GM23338 (cell line): Measurements from ENCODE around the gene FIBP.

Experiments
- EZH2 ChIP-seq: fragments of 200-600 bp; sonication (generic); IDR thresholded peaks from one replicate; pipeline ENCODE4 v1.8.0; 2017; ENCODE audit warnings: antibody characterized with exemption, mild to moderate bottlenecking, low read depth; ENCODE audit not compliant: unreplicated experiment
- EZH2phosphoT487 ChIP-seq: fragments of 200-600 bp; sonication (generic); IDR thresholded peaks from one replicate; pipeline ENCODE4 v1.8.1; 2018; ENCODE audit warnings: antibody characterized with exemption; ENCODE audit not compliant: unreplicated experiment
- NANOG ChIP-seq: IDR thresholded peaks from 2 replicates; pipeline ENCODE4 v1.6.1; 2016; ENCODE audit warnings: antibody characterized with exemption, borderline replicate concordance
- ZNF331 ChIP-seq: fragments of 250-450 bp; sonication (Bioruptor Pico); IDR thresholded peaks from 2 replicates; pipeline ENCODE4 v1.5.0; 2020; ENCODE audit warnings: low read depth, mild to moderate bottlenecking, moderate library complexity
- TF ChIP-seq, protein P1 (sequence below), 2 experiments: fragments of 200-600 bp in 1 of 2; sonication (generic) in 1 of 2; conservative IDR thresholded peaks; 2 replicates each; pipeline versions ENCODE4 v1.5.1 to v1.6.1; 2016 to 2017; ENCODE audit warnings: antibody characterized with exemption in 2 of 2, low read depth in 2 of 2, mild to moderate bottlenecking in 2 of 2, moderate library complexity in 1 of 2
- TF ChIP-seq, protein P2 (sequence below): fragments of 250-450 bp; sonication (Bioruptor Pico); IDR thresholded peaks from 2 replicates; pipeline ENCODE4 v1.5.0; 2020; ENCODE audit warnings: mild to moderate bottlenecking, moderate library complexity

DNA sequence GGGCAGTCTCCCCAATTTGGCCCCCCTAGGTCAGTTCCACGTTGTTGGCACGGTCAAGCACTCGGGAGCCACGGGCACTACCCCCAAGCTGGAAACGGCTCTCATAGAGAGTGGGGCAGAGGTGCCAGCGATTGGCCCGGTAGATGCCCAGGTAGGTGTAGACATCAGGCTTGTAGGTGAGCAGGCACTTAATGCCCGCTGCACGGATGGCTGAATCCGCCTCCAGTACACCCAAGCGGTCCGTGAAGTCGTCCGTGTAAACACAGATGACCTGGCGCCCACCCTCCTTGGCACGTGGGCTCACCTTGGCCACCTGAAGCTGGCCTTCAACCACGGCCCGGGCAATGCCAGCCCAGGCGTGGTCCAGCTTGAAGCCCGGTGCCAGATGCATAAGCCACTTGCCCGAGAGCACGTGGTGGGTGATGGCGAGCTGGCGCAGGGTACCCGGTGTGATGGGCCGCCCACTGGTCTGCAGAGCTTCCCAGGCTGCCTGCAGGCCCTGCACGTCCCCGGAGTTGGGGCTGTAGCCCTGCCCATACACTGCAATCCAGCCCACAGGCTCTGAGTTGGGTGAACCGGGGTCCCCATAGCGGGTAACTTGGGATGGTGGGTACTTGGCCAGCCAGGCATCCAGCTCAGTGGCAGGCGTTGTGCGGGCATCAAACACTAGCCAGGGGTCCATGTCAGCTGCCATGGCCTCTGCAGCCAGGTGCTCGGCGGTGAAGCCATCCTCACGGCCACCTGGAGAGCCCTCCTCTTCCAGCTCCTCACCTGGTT is 29.4 kb upstream of the FIBP start:
- TF ChIP-seq, protein P1, sequence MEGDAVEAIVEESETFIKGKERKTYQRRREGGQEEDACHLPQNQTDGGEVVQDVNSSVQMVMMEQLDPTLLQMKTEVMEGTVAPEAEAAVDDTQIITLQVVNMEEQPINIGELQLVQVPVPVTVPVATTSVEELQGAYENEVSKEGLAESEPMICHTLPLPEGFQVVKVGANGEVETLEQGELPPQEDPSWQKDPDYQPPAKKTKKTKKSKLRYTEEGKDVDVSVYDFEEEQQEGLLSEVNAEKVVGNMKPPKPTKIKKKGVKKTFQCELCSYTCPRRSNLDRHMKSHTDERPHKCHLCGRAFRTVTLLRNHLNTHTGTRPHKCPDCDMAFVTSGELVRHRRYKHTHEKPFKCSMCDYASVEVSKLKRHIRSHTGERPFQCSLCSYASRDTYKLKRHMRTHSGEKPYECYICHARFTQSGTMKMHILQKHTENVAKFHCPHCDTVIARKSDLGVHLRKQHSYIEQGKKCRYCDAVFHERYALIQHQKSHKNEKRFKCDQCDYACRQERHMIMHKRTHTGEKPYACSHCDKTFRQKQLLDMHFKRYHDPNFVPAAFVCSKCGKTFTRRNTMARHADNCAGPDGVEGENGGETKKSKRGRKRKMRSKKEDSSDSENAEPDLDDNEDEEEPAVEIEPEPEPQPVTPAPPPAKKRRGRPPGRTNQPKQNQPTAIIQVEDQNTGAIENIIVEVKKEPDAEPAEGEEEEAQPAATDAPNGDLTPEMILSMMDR (conservative IDR thresholded peaks at IDR 0.05; ENCODE audit: low read depth in 2 of 2) = no peak
- TF ChIP-seq, protein P2, sequence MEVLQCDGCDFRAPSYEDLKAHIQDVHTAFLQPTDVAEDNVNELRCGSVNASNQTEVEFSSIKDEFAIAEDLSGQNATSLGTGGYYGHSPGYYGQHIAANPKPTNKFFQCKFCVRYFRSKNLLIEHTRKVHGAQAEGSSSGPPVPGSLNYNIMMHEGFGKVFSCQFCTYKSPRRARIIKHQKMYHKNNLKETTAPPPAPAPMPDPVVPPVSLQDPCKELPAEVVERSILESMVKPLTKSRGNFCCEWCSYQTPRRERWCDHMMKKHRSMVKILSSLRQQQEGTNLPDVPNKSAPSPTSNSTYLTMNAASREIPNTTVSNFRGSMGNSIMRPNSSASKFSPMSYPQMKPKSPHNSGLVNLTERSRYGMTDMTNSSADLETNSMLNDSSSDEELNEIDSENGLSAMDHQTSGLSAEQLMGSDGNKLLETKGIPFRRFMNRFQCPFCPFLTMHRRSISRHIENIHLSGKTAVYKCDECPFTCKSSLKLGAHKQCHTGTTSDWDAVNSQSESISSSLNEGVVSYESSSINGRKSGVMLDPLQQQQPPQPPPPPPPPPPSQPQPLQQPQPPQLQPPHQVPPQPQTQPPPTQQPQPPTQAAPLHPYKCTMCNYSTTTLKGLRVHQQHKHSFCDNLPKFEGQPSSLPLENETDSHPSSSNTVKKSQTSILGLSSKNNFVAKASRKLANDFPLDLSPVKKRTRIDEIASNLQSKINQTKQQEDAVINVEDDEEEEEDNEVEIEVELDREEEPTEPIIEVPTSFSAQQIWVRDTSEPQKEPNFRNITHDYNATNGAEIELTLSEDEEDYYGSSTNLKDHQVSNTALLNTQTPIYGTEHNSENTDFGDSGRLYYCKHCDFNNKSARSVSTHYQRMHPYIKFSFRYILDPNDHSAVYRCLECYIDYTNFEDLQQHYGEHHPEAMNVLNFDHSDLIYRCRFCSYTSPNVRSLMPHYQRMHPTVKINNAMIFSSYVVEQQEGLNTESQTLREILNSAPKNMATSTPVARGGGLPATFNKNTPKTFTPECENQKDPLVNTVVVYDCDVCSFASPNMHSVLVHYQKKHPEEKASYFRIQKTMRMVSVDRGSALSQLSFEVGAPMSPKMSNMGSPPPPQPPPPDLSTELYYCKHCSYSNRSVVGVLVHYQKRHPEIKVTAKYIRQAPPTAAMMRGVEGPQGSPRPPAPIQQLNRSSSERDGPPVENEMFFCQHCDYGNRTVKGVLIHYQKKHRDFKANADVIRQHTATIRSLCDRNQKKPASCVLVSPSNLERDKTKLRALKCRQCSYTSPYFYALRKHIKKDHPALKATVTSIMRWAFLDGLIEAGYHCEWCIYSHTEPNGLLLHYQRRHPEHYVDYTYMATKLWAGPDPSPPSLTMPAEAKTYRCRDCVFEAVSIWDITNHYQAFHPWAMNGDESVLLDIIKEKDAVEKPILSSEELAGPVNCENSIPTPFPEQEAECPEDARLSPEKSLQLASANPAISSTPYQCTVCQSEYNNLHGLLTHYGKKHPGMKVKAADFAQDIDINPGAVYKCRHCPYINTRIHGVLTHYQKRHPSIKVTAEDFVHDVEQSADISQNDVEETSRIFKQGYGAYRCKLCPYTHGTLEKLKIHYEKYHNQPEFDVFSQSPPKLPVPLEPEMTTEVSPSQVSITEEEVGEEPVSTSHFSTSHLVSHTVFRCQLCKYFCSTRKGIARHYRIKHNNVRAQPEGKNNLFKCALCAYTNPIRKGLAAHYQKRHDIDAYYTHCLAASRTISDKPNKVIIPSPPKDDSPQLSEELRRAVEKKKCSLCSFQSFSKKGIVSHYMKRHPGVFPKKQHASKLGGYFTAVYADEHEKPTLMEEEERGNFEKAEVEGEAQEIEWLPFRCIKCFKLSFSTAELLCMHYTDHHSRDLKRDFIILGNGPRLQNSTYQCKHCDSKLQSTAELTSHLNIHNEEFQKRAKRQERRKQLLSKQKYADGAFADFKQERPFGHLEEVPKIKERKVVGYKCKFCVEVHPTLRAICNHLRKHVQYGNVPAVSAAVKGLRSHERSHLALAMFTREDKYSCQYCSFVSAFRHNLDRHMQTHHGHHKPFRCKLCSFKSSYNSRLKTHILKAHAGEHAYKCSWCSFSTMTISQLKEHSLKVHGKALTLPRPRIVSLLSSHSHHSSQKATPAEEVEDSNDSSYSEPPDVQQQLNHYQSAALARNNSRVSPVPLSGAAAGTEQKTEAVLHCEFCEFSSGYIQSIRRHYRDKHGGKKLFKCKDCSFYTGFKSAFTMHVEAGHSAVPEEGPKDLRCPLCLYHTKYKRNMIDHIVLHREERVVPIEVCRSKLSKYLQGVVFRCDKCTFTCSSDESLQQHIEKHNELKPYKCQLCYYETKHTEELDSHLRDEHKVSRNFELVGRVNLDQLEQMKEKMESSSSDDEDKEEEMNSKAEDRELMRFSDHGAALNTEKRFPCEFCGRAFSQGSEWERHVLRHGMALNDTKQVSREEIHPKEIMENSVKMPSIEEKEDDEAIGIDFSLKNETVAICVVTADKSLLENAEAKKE (CRISPR knock-in tag) = no peak
- no peak for TF ChIP-seq ZNF331 (CRISPR knock-in tag)
- no peak for TF ChIP-seq EZH2
- TF ChIP-seq EZH2phosphoT487 = no peak
- TF ChIP-seq NANOG = no peak
